NCI-H446 treated with DMSO at 0.1 percent for 48 hours (cell line): ENCODE measurements around the gene LONP1.
"Not testable (repeated sequence)": the region's sequence is repeated elsewhere in the genome, so short reads cannot be mapped to it uniquely, and the experiment has no call there.

Experiments
- DNase-seq: peaks from one replicate; lab custom pipeline; 2025; lab: John Stamatoyannopoulos, UW

Gene LONP1

GRCh38 chr19:5711025-5711424, 8.9 kb downstream of the LONP1 start:
- DNase-seq, result no peak

GRCh38 chr19:5707576-5708575, 12.1 kb downstream of the LONP1 start:
- DNase-seq, result no peak

GRCh38 chr19:5706876-5707573, 12.9 kb downstream of the LONP1 start:
- DNase-seq, result no peak

DNA sequence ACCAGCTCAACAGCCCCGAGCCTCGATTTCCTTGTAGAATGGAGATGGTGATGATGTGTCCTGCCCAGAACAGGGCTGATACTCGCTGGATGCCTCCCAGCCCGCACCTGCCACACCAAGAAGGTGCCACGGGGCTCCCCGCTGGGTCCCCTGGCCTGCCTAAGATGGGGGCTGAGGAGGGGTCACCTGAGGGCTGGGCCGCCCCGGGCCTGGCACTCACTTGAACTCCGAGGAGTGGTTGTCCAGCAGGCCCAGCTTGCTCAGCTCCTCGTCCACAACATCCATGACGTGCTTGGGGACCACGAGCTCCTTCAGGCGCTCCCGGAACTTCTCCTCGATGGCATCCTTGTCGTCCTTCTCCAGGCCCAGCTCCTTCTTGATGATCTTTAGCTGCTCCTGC, 14.4 kb downstream of the LONP1 start:
- DNase-seq, result no peak

GRCh38 chr19:5703819-5704818, 15.8 kb downstream of the LONP1 start:
- DNase-seq, result no peak

- DNase-seq, result not testable (repeated sequence)
These were observed 17.9 kb downstream of the LONP1 start for GRCh38 chr19:5702053-5702410.

DNA sequence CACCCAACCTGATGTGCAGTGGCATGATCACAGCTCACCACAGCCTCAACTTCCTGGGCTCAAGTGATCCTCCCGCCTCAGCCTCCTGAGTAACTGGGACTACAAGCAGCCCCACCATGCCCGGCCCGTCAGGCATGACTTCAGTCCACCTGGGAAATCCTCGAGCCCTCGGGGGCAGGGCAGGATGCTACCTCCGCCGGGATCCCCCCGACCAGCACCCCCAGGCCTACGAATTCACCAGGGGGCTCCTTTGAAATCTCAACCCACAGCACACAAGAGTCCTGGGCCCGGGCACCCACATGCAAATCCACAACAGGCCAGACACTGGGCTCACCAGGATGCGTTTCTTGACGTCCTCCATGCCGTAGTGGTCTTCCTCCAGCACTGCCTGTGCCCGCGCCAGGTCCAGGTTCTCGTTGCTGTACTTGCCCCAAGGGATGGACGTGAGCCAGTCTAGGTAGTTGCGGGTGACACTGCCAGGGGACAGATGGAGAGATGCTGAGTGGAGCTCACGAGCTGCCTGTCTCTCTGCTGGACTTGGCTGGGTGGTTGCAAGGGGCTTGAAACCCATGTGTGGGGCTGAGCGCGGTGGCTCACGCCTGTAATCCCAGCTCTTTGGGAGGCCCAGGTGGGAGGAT, 19.4 kb downstream of the LONP1 start:
- no peak for DNase-seq

DNA sequence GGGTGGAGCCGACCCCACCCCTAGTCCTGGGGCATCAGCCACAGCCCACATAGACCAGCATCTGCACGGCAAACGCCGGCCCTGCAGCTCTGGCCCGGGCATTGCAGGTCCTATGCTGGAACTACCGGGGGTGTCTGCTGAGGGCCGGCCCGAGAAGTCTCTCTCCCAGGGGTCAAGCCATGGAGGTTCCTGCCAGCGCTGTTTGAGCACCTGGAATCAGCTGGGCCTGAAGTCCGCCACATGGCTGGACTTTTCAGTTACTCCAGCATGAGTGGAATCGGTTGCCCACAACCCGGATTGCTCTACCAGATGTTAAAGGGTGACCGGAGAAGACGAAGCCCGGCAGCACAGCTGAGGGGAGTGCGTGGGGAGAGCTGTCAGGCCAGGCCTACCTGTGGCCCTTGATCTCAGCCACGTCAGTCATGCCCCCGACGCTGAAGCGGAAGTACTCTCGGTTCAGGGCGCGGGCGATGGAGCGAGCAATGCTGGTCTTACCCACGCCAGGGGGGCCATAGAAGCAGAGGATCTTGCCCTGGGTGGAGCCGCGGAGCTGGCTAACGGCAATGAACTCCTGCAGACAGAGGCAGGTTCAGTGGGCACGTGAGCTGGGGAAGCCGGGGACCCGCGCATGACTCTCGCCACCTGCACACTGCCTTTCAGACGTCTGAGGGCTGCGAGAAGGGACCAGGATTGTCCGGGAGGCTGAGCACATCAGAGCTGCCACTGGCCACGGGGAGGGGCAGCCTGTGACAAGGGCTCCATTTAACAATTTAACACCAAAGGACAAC, 21.1 kb downstream of the LONP1 start:
- DNase-seq, result no peak

- DNase-seq, result no peak
These were observed 21.9 kb downstream of the LONP1 start for GRCh38 chr19:5697890-5698634.

DNA sequence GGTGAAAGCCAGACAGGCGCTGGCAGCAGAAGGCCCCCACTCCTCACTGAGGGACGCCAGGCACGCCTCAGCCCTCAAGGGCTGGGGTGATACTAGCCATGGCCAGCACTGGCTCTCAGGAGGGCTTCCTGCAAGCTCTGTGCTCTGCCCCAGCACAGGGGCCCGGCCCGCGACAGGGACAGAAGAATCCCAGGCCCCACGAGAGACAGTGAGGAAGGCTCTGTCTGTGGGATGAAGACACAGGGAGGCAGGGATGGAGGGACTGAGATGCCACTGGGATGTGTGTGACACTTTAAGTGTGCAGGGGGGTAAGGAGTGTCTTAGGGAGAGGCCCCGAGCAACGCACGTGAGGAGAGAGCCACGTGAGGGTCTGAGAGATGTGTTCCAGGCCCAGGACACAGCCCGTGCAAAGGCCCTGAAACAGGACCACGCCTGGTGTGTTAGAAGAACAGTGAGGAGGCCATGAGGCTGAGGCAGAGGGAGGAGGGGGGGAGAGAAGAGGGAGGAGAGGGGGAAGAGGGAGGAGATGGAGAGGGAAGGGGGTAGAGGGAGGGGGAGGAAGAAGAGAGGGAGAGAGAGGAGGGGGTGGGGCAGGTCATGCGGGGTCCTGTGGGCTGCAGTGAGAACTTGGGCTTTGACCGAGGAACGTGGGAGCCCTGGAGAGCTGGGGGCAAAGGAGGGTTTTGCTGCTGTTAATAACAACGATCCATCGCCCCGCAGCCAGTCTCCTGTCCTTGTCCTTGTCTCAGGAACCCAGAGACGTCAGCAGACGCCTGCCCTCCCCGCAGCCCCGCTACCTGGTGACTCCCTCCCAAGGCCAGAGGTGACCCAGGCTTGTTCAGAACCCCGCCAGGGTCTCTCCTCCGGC, 22.7 kb downstream of the LONP1 start:
- DNase-seq, result no peak

DNA sequence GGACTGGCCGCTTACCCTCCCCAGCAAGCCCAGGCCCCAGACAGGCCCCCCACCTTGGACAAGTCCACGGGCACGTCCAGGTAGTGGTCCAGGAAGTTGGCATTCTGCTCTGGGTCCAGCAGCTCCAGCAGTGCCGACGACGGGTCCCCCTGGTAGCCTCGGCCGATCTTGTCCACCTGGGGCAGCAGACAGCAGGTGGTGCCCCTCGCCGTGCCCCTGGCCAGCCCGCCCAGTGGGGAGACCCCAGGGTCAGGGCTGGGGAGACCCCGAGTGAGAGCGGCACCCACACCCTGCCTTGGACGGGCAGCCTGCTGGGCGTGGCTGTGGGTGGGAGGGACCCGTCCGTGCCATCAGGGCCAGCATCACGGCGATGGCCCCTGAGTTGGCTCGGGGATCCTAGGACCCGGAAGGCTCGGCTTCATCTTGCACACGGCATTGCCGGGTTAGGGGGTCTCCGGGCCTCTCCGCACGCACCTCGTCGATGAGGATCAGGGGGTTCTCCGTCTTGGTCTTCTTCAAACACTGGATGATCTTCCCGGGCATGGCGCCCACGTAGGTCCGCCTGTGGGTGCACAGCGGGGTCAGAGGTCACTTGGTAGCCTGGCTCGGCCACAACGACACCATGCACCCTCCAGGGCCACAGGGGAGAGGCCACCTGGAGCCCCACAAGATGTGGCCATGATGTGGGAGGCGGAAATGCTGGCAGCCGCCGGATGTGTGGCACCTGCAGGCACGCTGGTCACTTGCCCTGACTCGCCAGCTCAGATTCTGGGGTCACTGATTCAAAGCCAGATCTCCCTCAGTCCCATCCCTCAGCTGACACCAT, 23.5 kb downstream of the LONP1 start:
- DNase-seq, result no peak

DNA sequence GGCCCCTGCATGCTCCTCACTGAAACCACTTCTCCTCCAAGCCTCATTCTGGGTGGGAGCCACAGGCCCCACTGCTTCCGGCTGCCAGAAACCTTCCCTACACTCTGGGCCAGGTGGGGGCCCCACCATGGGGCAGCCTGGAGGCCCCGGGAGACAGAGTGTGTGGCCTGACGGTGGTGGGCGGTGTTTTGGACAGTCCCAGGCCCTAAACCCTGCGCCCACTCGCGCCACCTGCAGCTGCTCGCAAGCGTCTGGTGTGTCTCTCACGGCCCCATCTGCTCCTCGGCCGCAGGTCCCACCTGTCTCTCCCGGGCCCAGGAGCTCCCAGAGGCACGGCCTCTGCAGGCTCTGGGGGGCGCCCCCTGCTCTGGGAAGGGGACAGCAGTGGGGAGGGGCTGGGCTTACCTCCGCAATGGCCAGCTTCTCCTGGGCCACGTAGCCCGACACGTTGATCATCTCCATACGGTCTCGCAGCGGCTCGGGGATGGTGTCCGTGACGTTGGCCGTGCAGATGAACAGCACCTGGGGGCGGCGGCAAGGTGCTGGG, 24.2 kb downstream of the LONP1 start:
- no peak for DNase-seq

GRCh38 chr19:5694956-5695648, 24.8 kb downstream of the LONP1 start:
- DNase-seq, result no peak

DNA sequence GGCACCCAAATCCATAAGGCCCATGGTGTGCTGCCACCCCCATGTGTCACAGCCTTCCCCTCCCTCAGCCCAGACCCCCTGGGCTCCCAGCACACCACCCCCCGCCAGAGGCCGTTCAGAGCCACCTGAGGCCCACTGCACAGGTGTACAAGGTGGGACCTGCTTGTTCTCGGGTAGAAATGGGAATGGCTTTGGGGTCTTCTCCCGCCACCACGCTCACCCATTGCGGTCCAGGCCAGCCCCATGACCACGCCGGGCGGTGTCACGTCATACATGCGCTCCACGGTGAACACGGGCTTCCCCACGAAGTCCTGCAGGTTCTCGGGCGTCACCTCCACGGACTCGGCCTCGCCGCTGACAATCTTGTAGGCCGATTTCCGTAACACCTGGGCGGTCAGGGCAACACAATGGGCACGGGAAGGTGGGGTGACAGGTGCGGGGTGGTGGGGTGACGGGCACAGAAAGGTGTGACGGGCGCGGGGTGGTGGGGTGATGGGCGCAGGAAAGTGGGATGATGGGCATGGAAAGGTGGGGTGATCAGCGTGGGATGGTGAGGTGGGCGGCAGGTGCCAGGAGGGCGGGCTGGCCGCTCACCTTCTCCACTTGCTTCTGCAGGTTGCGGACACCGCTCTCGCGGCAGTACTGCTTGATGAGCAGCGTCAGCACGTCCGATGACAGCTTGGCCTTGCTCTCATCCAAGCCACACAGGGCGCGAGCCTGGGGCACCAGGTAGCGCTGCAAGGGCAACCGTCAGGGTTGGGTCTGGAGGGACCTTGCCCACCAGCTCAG, 25.6 kb downstream of the LONP1 start:
- DNase-seq, result no peak

DNA sequence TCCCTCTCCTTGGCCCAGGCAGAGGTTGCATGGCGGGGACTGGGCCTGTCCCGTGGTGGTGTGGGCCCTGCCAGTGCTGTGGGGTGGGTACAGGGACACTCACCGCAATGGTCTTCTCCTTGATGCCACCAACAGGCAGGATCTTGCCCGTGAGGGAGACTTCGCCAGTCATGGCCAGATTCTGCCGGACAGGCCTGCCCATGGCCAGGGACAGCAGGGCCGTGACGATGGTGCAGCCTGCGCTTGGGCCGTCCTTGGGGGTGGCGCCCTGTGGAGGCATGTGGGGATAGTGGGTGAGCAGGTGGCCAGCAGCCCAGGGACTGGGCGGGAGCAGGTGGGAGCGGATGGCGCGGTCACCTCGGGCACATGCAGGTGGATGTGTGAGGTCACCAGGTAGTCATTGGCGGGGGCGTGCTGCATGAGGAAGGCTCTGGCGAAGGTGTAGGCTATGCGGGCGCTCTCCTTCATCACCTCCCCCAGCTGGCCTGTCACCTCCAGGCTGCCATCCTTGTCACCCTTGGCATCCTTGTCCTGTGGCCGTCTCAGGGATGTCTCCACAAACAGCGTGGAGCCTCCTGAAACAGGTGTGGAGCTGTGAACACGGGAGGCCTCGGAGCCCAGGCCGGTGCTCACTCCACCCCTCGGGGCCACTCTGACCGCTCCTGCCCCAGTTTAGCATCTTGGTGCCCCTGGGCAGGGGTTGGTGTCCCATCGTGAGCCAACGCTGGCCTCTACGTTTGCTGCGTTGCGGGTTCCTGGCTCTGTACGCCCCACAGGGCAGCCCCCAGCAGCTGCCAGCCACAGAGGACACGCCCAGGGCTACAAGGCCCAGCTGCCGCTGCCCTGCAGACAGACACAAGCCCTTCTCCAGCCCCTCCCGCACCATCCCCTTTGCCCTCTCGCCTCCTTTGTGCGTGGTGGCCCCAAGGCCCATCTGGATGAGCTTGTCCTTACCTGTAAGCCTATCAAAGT, 26.5 kb downstream of the LONP1 start:
- DNase-seq, result no peak
